Effector CD4-positive, alpha-beta T cell (primary cell): ENCODE data around the gene UBIAD1.
A peak's percentile ranks its signal among the peaks of the same experiment; 100 is the strongest.
"Not testable (repeated sequence)": the region's sequence is repeated elsewhere in the genome, so short reads cannot be mapped to it uniquely, and the experiment has no call there.

Source experiments
- DNase-seq: peaks from one replicate; pipeline ENCODE4 v3.0.0-alpha.2; 2020
- total RNA-seq: gene quantifications from one replicate; lab custom pipeline; 2026; lab: John Stamatoyannopoulos, UW

UBIAD1 gene, protein sequence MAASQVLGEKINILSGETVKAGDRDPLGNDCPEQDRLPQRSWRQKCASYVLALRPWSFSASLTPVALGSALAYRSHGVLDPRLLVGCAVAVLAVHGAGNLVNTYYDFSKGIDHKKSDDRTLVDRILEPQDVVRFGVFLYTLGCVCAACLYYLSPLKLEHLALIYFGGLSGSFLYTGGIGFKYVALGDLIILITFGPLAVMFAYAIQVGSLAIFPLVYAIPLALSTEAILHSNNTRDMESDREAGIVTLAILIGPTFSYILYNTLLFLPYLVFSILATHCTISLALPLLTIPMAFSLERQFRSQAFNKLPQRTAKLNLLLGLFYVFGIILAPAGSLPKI
- total RNA-seq, result 26.5 reads per million, percentile 53 among the genes with 10 or more reads in this experiment

DNA sequence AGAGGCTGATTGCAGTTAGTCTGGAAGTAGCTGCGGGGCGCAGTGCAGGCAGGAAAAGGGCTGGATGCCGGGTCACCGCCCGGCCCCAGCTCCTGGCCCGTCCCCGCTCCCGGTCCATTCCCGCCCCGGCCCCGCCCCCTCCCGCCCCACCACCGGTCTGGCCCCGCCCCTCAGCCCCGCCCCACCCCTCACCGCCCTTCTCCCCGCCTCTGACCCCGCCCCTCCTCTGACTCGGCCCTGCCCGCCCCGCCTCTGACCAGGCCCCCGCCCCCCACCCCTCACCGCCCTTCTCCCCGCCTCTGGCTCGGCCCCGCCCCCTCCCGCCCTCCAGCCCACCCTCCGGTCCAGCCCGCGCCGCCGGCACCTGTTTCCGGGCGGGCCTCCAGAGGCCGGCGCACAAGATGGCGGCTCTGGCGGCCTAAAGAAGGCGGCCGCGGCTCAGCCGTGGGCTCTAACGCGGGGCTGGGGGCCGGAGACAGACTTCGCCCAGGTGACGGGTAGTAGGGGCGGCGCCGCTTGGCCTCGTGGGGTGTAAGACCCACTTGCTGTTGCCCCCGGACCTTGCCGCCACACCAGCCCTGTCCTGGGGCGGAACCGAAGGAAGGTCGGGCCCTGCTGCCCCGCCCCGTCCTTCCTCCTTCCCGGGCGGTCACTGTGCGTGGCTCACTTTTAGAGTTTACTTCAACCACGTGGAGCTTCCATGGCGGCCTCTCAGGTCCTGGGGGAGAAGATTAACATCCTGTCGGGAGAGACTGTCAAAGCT lies at the start of gene UBIAD1:
Gene UBIAD1, plus strand, starts transcription at position 367 of the 763 bp plus-strand sequence. Its CDS starts 334 bp downstream, at position 701.
- peak; percentile 79 for DNase-seq

DNA sequence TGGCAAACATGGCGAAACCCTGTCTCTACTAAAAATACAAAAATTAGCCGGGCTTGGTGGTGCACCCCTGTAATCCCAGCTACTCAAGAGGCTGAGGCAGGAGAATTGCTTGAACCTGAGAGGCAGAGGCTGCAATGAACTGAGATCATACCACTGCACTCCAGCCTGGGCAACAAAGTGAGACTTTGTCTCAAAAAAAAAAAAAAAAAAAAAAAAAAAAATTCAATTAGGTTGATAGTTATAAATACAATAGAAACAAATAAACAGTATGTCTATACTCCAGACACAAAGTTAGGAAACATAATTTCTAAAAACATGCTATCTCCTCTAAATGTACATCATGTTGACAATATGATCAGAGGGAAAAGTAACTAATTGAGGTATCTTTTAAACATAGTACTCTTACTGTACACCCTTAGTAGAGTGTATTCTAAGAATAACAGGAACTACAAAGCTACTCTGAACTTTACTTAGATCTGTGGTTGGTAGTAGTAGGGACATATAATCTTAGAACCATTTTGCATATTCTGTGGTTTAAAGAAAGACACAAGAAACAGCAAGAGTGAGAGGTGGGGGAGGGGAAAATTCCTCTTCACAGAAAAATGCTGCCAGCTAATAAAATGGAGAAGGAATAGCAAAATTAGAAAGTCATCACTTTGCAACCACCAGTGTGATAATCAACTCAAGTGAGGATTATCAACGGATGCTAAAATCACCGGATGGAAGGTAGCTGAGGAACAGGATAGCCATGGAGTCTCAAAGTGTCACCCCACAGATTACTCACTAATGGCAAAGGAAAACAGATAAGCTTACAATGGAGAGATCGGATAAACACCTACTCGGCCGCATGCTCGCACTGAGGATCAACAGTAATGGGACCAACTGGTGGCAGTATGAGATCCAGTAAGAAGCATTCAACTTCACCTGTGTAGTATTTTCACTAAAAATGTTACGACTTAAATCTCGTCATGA lies 45.6 kb upstream of the UBIAD1 start:
- no peak for DNase-seq

- no peak for DNase-seq
These were observed 43.8 kb upstream of the UBIAD1 start for GRCh38 chr1:11229203-11229602.

DNA sequence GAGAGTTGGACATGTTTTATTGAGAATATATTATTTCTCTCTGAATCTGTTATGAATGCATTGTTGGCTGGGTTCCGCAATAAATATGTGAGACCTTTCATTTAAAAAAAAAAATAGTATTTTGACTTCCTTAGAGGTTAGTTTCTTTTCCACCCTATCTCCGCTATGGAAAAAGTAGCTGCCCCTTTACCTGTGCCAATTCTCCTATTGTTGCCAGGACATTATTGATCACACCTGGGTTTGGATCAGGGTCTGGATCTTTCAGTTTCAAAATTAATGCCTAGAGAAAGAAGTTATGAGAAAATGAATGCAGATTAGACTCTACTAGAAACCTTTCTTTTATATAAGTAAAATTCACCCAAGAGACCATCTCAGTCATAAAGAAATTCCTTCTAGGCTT lies 39.8 kb upstream of the UBIAD1 start:
- no peak for DNase-seq

- no peak for DNase-seq
These were observed 35.6 kb upstream of the UBIAD1 start for GRCh38 chr1:11237356-11237755.

GRCh38 chr1:11238311-11238710 lies 34.7 kb upstream of the UBIAD1 start:
- no peak for DNase-seq

- no peak for DNase-seq
These were observed 27.8 kb upstream of the UBIAD1 start for GRCh38 chr1:11245248-11245647.

- DNase-seq, result no peak
These were observed 26.9 kb upstream of the UBIAD1 start for GRCh38 chr1:11245904-11246719.

- DNase-seq, result no peak
These were observed 24.8 kb upstream of the UBIAD1 start for GRCh38 chr1:11248169-11248568.

DNA sequence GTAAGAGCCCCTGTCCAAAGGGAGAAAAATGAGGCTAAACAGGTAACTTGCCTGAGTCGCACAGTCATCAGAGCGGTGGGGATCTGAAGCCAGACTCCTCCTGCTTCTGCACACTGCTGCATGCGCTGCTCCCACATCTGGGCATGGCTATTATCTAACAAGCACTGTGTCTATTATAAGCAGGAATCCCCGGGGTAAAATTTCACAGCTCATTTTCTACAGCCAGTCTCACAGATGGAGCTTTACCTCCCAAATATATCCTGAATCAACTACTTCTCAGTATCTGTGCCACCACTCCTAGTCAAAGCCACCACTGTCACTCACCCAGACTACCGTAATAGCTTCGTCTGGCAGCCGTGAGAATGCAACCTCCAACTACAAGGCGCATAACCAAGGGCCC lies 20.5 kb upstream of the UBIAD1 start:
- no peak for DNase-seq

GRCh38 chr1:11253226-11253625 lies 19.8 kb upstream of the UBIAD1 start:
- no peak for DNase-seq

- DNase-seq, result no peak
These were observed 16.7 kb upstream of the UBIAD1 start for GRCh38 chr1:11256299-11256698.

DNA sequence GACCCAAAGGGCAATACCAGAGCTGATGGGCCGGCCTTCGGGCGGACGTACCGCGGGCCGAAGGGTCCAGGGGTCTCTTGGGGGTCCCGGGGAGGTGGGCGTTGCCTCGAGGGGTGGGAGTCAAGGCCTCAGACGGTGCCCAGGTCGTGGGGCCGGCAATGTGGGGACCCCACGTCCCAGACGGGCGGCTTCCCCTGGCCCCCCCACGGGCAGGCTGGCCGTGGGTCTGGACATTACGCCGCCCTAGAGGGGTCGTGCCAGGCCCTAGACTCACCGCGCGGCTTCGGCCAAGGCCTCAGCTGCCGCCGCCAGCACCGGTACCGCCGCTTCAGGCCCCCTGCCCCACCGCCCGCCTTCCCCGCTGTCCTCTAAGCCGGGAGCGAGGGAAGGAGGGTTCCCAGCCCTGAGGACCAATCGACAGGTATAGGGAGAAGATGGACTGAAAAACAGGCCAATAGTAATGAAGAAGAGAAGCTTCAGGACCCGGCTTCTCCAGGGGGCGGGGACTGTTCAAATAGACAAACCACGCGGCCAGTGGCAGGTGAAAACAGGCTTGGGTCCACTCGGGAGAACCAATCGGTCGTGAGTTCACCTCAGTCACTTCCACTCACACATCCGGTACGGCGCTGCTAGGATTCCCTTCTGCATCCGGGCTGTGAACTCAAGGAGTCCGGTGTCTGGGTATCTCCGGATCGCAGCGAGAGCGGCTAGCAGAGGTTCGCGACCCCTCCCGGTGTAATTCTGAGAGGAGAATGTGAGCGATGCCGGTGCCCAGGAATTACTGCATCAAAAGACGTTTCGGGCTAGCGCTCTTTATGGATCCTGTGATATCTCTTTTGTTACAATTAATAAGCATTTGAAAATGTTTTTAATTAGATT lies 10.6 kb upstream of the UBIAD1 start, which contains the start of gene MTOR:
Gene MTOR, minus strand, starts transcription at position 381 of the 879 bp plus-strand sequence. CDS start 3,142 bp downstream, outside the sequence.
- DNase-seq, result peak; percentile 97

GRCh38 chr1:11266268-11267074 lies 6.5 kb upstream of the UBIAD1 start:
- no peak for DNase-seq

- not testable (repeated sequence) for DNase-seq
These were observed 5.4 kb upstream of the UBIAD1 start for GRCh38 chr1:11267350-11268337.

DNA sequence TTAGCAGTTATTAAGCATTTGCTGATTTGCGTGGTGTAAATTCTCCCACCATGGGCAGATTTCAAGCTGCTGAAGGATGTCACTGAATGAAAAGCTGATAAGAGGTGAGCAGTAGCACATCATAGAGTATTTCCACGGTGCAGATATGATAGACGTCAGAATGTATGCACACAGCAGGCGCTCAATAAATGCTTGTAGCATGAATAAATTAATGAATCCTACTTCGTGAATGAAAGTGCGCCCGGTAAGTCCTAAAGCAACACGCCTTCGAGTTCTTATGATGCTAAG lies 510 bp upstream of the UBIAD1 start:
- DNase-seq, result no peak

DNA sequence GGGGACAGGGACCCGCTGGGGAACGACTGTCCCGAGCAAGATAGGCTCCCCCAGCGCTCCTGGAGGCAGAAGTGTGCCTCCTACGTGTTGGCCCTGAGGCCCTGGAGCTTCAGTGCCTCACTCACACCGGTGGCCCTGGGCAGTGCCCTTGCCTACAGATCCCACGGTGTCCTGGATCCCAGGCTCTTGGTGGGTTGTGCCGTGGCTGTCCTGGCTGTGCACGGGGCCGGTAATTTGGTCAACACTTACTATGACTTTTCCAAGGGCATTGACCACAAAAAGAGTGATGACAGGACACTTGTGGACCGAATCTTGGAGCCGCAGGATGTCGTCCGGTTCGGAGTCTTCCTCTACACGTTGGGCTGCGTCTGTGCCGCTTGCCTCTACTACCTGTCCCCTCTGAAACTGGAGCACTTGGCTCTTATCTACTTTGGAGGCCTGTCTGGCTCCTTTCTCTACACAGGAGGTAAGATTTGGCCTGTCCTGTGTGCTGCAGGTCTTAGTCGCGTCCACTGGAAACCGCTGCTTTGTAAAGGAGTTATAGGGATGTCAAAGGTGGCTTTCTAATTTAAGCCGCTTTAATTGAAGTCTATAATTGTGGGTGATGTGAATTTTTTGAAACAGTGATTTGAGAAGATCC lies 717 bp downstream of the UBIAD1 start:
- DNase-seq, result no peak

DNA sequence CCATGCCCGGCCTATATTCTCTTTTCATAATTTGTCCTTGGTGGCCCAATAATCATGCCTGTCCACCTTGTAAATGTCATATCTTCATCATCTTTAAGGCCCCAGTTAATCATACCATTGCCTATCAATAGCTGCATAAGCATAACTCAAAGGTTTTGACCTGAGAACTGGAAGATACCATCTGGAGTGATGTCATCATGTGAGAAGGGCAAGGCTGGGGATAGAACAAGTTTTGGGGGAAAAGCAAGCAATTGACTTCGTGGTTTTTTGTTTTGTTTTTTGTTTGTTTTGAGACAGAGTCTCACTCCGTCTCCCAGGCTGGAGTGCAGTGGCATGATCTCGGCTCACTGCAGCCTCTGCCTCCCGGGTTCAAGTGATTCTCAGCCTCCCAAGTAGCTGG lies 6.2 kb downstream of the UBIAD1 start:
- no peak for DNase-seq
